ENCODE results near the gene SERINC5.
"Not testable (repeated sequence)": the region's sequence is repeated elsewhere in the genome, so short reads cannot be mapped to it uniquely, and the experiment has no call there.

Gene SERINC5

DNA sequence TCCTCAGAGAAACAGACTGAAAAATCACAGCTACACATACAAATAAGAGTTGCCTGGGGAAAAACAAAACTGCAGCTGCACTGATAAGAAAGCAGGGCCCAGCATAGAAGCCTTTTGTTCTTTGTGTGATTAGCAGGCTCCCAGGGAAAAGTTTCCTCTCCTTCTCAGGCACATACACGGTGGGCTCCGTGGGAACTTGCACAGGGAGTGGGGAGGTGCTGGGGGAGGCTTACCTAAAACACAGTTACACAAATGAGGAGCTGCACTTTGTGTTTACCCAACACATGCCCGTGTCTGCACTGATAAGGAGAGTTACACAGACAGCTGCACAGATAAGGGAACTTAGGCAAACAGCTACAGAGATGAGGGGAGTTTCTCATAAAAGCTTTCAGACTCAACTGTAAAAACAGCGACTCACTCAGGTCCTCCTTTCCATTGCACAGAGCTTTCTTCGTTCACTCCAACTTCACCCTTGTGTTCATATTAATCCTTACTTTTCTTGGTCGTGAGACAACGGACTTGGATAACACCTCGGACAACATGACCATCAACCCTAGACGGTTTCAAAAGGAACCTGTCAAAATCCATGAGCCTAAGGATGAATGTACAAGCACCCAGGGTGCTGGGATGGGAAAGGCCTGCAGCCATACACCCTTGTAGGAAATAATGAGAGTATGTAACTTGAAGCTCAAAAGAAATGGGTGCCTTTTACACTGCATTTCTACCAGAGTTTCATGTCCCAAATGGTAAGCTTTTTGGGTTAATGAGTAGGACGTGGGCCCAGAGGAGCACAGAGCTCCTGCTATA is 50.8 kb downstream of the SERINC5 start:
- no peak overlapping the region for H3K4me3 ChIP-seq (ENCODE audit: low read depth, low read length)

GRCh38 chr5:80201763-80202162 is 54.1 kb downstream of the SERINC5 start:
- DNase-seq (ENCODE audit: low read depth, low spot score); POLR2A ChIA-PET; H3K4me3 ChIP-seq (ENCODE audit: low read depth, low read length); CTCF ChIA-PET: not testable (repeated sequence)

More for the DNA sequence above, 50.8 kb downstream of the SERINC5 start:
- ChIA-PET CTCF (interaction anchor here (1.0 to 1.5 kb wide), 4 partner anchors 12 to 113 kb away, joined by 3 to 5 read pairs (median 4); no protein-coding TSS in a partner anchor), POLR2A (interaction anchor here (0.9 kb wide), 1 partner anchor 43 kb away, joined by 3 read pairs; no protein-coding TSS in a partner anchor)
- TF ChIP-seq, protein P1, sequence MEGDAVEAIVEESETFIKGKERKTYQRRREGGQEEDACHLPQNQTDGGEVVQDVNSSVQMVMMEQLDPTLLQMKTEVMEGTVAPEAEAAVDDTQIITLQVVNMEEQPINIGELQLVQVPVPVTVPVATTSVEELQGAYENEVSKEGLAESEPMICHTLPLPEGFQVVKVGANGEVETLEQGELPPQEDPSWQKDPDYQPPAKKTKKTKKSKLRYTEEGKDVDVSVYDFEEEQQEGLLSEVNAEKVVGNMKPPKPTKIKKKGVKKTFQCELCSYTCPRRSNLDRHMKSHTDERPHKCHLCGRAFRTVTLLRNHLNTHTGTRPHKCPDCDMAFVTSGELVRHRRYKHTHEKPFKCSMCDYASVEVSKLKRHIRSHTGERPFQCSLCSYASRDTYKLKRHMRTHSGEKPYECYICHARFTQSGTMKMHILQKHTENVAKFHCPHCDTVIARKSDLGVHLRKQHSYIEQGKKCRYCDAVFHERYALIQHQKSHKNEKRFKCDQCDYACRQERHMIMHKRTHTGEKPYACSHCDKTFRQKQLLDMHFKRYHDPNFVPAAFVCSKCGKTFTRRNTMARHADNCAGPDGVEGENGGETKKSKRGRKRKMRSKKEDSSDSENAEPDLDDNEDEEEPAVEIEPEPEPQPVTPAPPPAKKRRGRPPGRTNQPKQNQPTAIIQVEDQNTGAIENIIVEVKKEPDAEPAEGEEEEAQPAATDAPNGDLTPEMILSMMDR (IDR thresholded peaks at IDR 0.05; ENCODE audit: insufficient read depth, low read length, missing control alignments): no peak
- no peak for DNase-seq (ENCODE audit: low read depth, low spot score)

- POLR2A ChIA-PET: no interaction called here
- TF ChIP-seq, protein P1 (IDR thresholded peaks at IDR 0.05; ENCODE audit: insufficient read depth, low read length, missing control alignments): no peak
- no peak overlapping the region for H3K4me3 ChIP-seq (ENCODE audit: low read depth, low read length)
- DNase-seq (ENCODE audit: low read depth, low spot score): no peak
- CTCF ChIA-PET: no interaction called here
These were observed 56.9 kb downstream of the SERINC5 start for GRCh38 chr5:80198920-80199319.

- CTCF ChIA-PET: no interaction called here
- DNase-seq (ENCODE audit: low read depth, low spot score): no peak
- TF ChIP-seq, protein P1 (IDR thresholded peaks at IDR 0.05; ENCODE audit: insufficient read depth, low read length, missing control alignments): no peak
- no peak overlapping the region for H3K4me3 ChIP-seq (ENCODE audit: low read depth, low read length)
- POLR2A ChIA-PET: no interaction called here
These were observed 57.4 kb downstream of the SERINC5 start for GRCh38 chr5:80198399-80198798.

DNA sequence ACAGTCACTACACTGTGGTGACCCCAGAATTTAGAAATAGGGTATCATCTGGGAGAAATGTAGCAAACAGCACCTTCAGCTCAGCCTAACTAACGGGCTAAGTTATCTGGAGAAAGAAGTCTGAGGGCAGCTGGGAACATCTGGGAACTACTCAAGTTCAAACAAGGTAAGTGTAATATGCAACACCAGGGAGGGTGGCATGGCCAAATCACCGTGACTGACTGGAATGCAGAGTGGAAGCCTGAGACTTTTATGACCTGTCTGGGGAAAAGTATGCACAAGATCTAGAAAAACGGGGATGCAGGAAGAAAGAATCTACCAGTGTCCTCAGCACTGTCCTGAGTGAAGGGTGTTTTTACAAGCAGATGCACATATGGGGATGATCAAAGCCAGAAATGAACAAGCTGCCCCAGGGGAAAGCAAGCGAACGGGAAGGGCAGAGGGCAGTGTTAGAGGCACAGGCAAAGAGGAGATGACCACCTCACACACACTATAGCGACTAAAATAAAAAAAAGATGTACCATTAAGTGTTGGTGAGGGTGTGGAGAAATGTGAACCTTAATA is 59.9 kb downstream of the SERINC5 start:
- ChIA-PET POLR2A (no interaction called here), CTCF (no interaction called here)
- DNase-seq (ENCODE audit: low read depth, low spot score): no peak
- H3K4me3 ChIP-seq (ENCODE audit: low read depth, low read length): no peak overlapping the region
- TF ChIP-seq, protein P1 (IDR thresholded peaks at IDR 0.05; ENCODE audit: insufficient read depth, low read length, missing control alignments): no peak

- no peak for DNase-seq (ENCODE audit: low read depth, low spot score)
- CTCF ChIA-PET: interaction anchor here (0.7 kb wide), 1 partner anchor 9 kb away, joined by 5 read pairs; no protein-coding TSS in a partner anchor
- POLR2A ChIA-PET: no interaction called here
- no peak overlapping the region for H3K4me3 ChIP-seq (ENCODE audit: low read depth, low read length)
- TF ChIP-seq, protein P1 (IDR thresholded peaks at IDR 0.05; ENCODE audit: insufficient read depth, low read length, missing control alignments): no peak
These were observed 61.4 kb downstream of the SERINC5 start for GRCh38 chr5:80194468-80194867.
